OCI-LY1 (cell line): ENCODE data around the gene EREG.

Experiments
- H2AFZ ChIP-seq: fragments of 200-600 bp; sonication (generic), shearing (Covaris generic); 2 replicates; pipeline ENCODE4 v1.6.0; 2014; ENCODE audit warnings: antibody characterized with exemption, mild to moderate bottlenecking, low read length
- H3F3A ChIP-seq: fragments of 200-600 bp; sonication (generic), shearing (Covaris generic); 2 replicates; pipeline ENCODE4 v1.6.0; 2014; ENCODE audit warnings: mild to moderate bottlenecking, antibody characterized with exemption, low read length, moderate library complexity; ENCODE audit not compliant: insufficient read depth
- H3K27ac ChIP-seq: fragments of 200-600 bp; sonication (generic); 2 replicates; pipeline ENCODE4 v1.5.1; 2014; ENCODE audit warnings: low read length, mixed run types, mild to moderate bottlenecking, low read depth; ENCODE audit not compliant: poor library complexity, severe bottlenecking
- H3K27me3 ChIP-seq: fragments of 200-600 bp; sonication (generic); 2 replicates; pipeline ENCODE4 v1.6.0; 2014; ENCODE audit warnings: antibody characterized with exemption, mild to moderate bottlenecking, low read length, moderate library complexity; ENCODE audit not compliant: insufficient read depth
- H3K36me3 ChIP-seq: fragments of 200-600 bp; sonication (generic); 2 replicates; pipeline ENCODE4 v1.6.1; 2014; ENCODE audit warnings: mild to moderate bottlenecking, antibody characterized with exemption, low read length, moderate library complexity, mixed read lengths; ENCODE audit not compliant: insufficient read depth
- H3K4me1 ChIP-seq: fragments of 200-600 bp; sonication (generic); 2 replicates; pipeline ENCODE4 v1.5.1; 2014; ENCODE audit warnings: mild to moderate bottlenecking, low read length, moderate library complexity; ENCODE audit not compliant: insufficient read depth, severe bottlenecking
- H3K4me2 ChIP-seq: fragments of 200-600 bp; sonication (generic), shearing (Covaris generic); 2 replicates; pipeline ENCODE4 v1.6.1; 2014; ENCODE audit warnings: low read length
- H3K4me3 ChIP-seq: fragments of 200-600 bp; sonication (generic); 2 replicates; pipeline ENCODE4 v1.5.1; 2014; ENCODE audit warnings: low read length, low read depth, mild to moderate bottlenecking, mixed read lengths; ENCODE audit not compliant: poor library complexity, severe bottlenecking
- H3K79me2 ChIP-seq: fragments of 200-600 bp; shearing (Covaris generic); 2 replicates; pipeline ENCODE4 v1.6.1; 2016; ENCODE audit warnings: mixed run types, low read length, mixed read lengths; ENCODE audit not compliant: insufficient read depth
- H3K9ac ChIP-seq: fragments of 200-600 bp; sonication (generic), shearing (Covaris generic); 2 replicates; pipeline ENCODE4 v1.6.1; 2014; ENCODE audit warnings: mild to moderate bottlenecking, low read length, mixed read lengths
- H3K9me2 ChIP-seq: fragments of 200-600 bp; sonication (generic), shearing (Covaris generic); 2 replicates; pipeline ENCODE4 v1.6.1; 2014; ENCODE audit warnings: low read depth, mild to moderate bottlenecking, low read length, mixed read lengths
- H3K9me3 ChIP-seq: fragments of 200-600 bp; shearing (Covaris generic); 2 replicates; pipeline ENCODE4 v1.6.1; 2014; ENCODE audit warnings: low read length, mixed read lengths
- H4K20me1 ChIP-seq: fragments of 200-600 bp; sonication (generic), shearing (Covaris generic); 2 replicates; pipeline ENCODE4 v1.6.0; 2016; ENCODE audit warnings: mild to moderate bottlenecking, low read length; ENCODE audit not compliant: insufficient read depth
- EZH2 ChIP-seq: fragments of 200-600 bp; sonication (generic), shearing (Covaris generic); IDR thresholded peaks from 2 replicates; pipeline ENCODE4 v1.8.0; 2017; ENCODE audit warnings: borderline replicate concordance, mixed run types, mild to moderate bottlenecking, antibody characterized with exemption, low read length, moderate library complexity, mixed read lengths
- TF ChIP-seq, protein P1 (sequence below): fragments of 200-600 bp; sonication (generic), shearing (Covaris generic); IDR thresholded peaks from 2 replicates; pipeline ENCODE4 v1.5.1; 2017; ENCODE audit warnings: mild to moderate bottlenecking, antibody characterized with exemption, low read length, moderate library complexity, mixed read lengths

Gene EREG

GRCh38 chr4:74376888-74377483 is 12.0 kb downstream of the EREG start:
- Histone ChIP-seq H3K79me2 (no peaks in the 10 kb centered on the region), H2AFZ (no peak overlapping the region), H3K9me2 (no peaks in the 10 kb centered on the region), H3K27ac (no peak overlapping the region), H3K4me3 (no peak overlapping the region), H3K36me3 (no peaks in the 10 kb centered on the region), H4K20me1 (no peaks in the 10 kb centered on the region), H3K27me3 (no peaks in the 10 kb centered on the region), H3K9me3 (no peaks in the 10 kb centered on the region), H3K9ac (no peak overlapping the region), H3F3A (no peaks in the 10 kb centered on the region), H3K4me1 (no peaks in the 10 kb centered on the region), H3K4me2 (no peak overlapping the region)
- TF ChIP-seq EZH2: no peak
- TF ChIP-seq, protein P1, sequence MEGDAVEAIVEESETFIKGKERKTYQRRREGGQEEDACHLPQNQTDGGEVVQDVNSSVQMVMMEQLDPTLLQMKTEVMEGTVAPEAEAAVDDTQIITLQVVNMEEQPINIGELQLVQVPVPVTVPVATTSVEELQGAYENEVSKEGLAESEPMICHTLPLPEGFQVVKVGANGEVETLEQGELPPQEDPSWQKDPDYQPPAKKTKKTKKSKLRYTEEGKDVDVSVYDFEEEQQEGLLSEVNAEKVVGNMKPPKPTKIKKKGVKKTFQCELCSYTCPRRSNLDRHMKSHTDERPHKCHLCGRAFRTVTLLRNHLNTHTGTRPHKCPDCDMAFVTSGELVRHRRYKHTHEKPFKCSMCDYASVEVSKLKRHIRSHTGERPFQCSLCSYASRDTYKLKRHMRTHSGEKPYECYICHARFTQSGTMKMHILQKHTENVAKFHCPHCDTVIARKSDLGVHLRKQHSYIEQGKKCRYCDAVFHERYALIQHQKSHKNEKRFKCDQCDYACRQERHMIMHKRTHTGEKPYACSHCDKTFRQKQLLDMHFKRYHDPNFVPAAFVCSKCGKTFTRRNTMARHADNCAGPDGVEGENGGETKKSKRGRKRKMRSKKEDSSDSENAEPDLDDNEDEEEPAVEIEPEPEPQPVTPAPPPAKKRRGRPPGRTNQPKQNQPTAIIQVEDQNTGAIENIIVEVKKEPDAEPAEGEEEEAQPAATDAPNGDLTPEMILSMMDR: peak; percentile 58

DNA sequence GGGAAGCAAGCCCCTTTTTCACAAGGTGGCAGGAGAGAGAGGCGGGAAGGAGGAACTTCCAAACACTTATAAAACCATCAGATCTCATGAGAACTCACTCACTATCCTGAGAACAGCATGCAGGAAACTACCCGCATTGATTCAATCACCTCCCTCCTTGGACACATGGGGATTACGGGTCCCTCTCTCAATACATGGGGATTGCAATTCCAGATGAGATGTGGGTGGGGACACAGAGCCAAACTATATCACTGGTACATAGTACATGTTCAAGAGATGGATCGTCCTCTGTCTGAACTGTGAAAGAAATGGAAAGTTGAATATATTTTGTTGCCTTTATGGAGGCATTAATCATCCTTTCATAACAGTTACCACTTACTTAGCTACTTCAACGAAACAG is 12.8 kb downstream of the EREG start:
- no peak overlapping the region for H3K9ac ChIP-seq

GRCh38 chr4:74378573-74378972 is 13.6 kb downstream of the EREG start:
- Histone ChIP-seq H3K4me1 (no peaks in the 10 kb centered on the region), H3F3A (no peaks in the 10 kb centered on the region), H3K4me3 (no peak overlapping the region), H3K27ac (no peak overlapping the region), H3K36me3 (no peaks in the 10 kb centered on the region), H3K9me3 (no peaks in the 10 kb centered on the region), H3K27me3 (no peaks in the 10 kb centered on the region), H3K4me2 (no peak overlapping the region), H3K79me2 (no peaks in the 10 kb centered on the region), H3K9me2 (no peaks in the 10 kb centered on the region), H3K9ac (no peak overlapping the region), H2AFZ (no peak overlapping the region), H4K20me1 (no peaks in the 10 kb centered on the region)
- TF ChIP-seq, protein P1: no peak
- TF ChIP-seq EZH2: no peak

More for the DNA sequence above, 12.8 kb downstream of the EREG start:
- no peak overlapping the region for H3K4me3 ChIP-seq
- H2AFZ ChIP-seq: no peak overlapping the region
- H3K9me2 ChIP-seq: no peaks in the 10 kb centered on the region
- H3K27ac ChIP-seq: no peak overlapping the region
- no peak for TF ChIP-seq EZH2
- TF ChIP-seq, protein P1: no peak
- H3K4me1 ChIP-seq: no peaks in the 10 kb centered on the region
- no peaks in the 10 kb centered on the region for H3K9me3 ChIP-seq
- no peaks in the 10 kb centered on the region for H3K36me3 ChIP-seq
- no peaks in the 10 kb centered on the region for H3K79me2 ChIP-seq
- H4K20me1 ChIP-seq: no peaks in the 10 kb centered on the region
- H3K4me2 ChIP-seq: no peak overlapping the region
- no peaks in the 10 kb centered on the region for H3K27me3 ChIP-seq
- H3F3A ChIP-seq: no peaks in the 10 kb centered on the region
